Uterus (tissue), 4 donors: ENCODE measurements around the gene ACTN1. TPM values are rescaled to one million over a fixed set of nuclear protein-coding genes. Genes with fewer than 3 reads are reported as not detected.

Experiments
- DNase-seq, 2 donors: peaks; one replicate each; pipeline ENCODE4 v3.0.0-alpha.2; 2019 to 2020
- H3K27ac ChIP-seq, 2 donors: fragments of 200-600 bp; sonication (generic); 1 replicate in 1 of 2; 2 replicates in 1 of 2; pipeline ENCODE4 v1.5.1; 2016 to 2018
- H3K27me3 ChIP-seq, 2 donors: fragments of 200-600 bp; sonication (generic); one replicate each; pipeline ENCODE4 v1.5.1; 2018 to 2019; ENCODE audit warnings: control low read depth in 1 of 2
- H3K36me3 ChIP-seq, 2 donors: fragments of 200-600 bp; sonication (generic); one replicate each; pipeline ENCODE4 v1.5.1; 2019; ENCODE audit warnings: control low read depth in 1 of 2
- H3K4me1 ChIP-seq, 2 donors: fragments of 200-600 bp; sonication (generic); one replicate each; pipeline ENCODE4 v1.5.1; 2018 to 2019; ENCODE audit warnings: control low read depth in 1 of 2
- H3K4me3 ChIP-seq, 2 donors: fragments of 200-600 bp; sonication (generic); 1 replicate in 1 of 2; 2 replicates in 1 of 2; pipeline ENCODE4 v1.5.1; 2018 to 2019; ENCODE audit warnings: mild to moderate bottlenecking in 1 of 2
- H3K9me3 ChIP-seq, 2 donors: fragments of 200-600 bp; sonication (generic); one replicate each; pipeline ENCODE4 v1.5.1; 2019; ENCODE audit warnings: control low read depth in 1 of 2
- CTCF ChIP-seq, 4 experiments: fragments of 200-600 bp in 2 of 4; fragments of 450-650 bp in 2 of 4; sonication (generic) in 2 of 4; IDR thresholded peaks; one replicate each; pipeline ENCODE4 v1.5.1; 2016 to 2019; ENCODE audit warnings: antibody characterized with exemption in 4 of 4, mild to moderate bottlenecking in 2 of 4, moderate library complexity in 1 of 4
- POLR2A ChIP-seq, 2 donors: fragments of 450-650 bp; IDR thresholded peaks; one replicate each; pipeline ENCODE4 v1.6.1; 2016; ENCODE audit warnings: antibody characterized with exemption in 2 of 2, mild to moderate bottlenecking in 1 of 2, moderate library complexity in 1 of 2
- intact Hi-C: fragments of 100-400 bp; cut with DNase I; formaldehyde crosslinking; loops from one replicate; pipeline ENCODE4 v1.15.1; 2023; ENCODE audit warnings: low total_unique reads
- total RNA-seq, 4 donors: library from RNA; depleted of rRNA in 3 of 4; stranded (reverse); fragments of >200 nt in 3 of 4; gene quantifications; one replicate each; pipeline versions ENCODE4 v1.1.0 to v1.2.4, GENCODE V29; 2014 to 2023
- donor health status: DM: yes; HTN: yes; CAD: no.

Gene ACTN1
- total RNA-seq, 4 donors from 2014 or later: 147 to 538 (median 343) TPM

- Histone ChIP-seq H3K4me3 (no peak overlapping the region), H3K27ac (peak overlapping the region; percentile 8 to 49), H3K9me3 (no peaks in the 10 kb centered on the region), H3K4me1 (no peaks in the 10 kb centered on the region), H3K27me3 (no peaks in the 10 kb centered on the region), H3K36me3 (no peaks in the 10 kb centered on the region)
- no peak for DNase-seq
- no peak for TF ChIP-seq CTCF (IDR thresholded peaks at IDR 0.05)
- TF ChIP-seq POLR2A (IDR thresholded peaks at IDR 0.05): no peak
- intact Hi-C loops: no loop called here
These were observed 100.2 kb downstream of the ACTN1 start for GRCh38 chr14:68878908-68879307.

GRCh38 chr14:68877993-68878575 lies 101.0 kb downstream of the ACTN1 start:
- no peak for DNase-seq

GRCh38 chr14:68876976-68877375 lies 102.1 kb downstream of the ACTN1 start:
- Histone ChIP-seq H3K27ac (no peak overlapping the region), H3K36me3 (no peaks in the 10 kb centered on the region), H3K4me1 (no peaks in the 10 kb centered on the region), H3K4me3 (no peak overlapping the region), H3K27me3 (no peaks in the 10 kb centered on the region), H3K9me3 (no peaks in the 10 kb centered on the region)
- intact Hi-C loops: no loop called here
- DNase-seq: no peak
- TF ChIP-seq POLR2A (IDR thresholded peaks at IDR 0.05) (no peak), CTCF (IDR thresholded peaks at IDR 0.05) (no peak)

More at GRCh38 chr14:68877993-68878575, 101.0 kb downstream of the ACTN1 start:
- Histone ChIP-seq H3K9me3 (no peaks in the 10 kb centered on the region), H3K27ac (peak overlapping the region in 1 of 2 donors; percentile 8), H3K36me3 (no peaks in the 10 kb centered on the region), H3K4me1 (no peaks in the 10 kb centered on the region), H3K27me3 (no peaks in the 10 kb centered on the region), H3K4me3 (no peak overlapping the region)
- intact Hi-C loops: no loop called here
- no peak for TF ChIP-seq POLR2A (IDR thresholded peaks at IDR 0.05)
- no peak for TF ChIP-seq CTCF (IDR thresholded peaks at IDR 0.05)

- H3K36me3 ChIP-seq: no peaks in the 10 kb centered on the region
- TF ChIP-seq CTCF (IDR thresholded peaks at IDR 0.05) (no peak), POLR2A (IDR thresholded peaks at IDR 0.05) (no peak)
- DNase-seq: no peak
These were observed 104.4 kb downstream of the ACTN1 start for GRCh38 chr14:68874746-68875155.

GRCh38 chr14:68873376-68873775 lies 105.7 kb downstream of the ACTN1 start:
- no peak for DNase-seq
- Histone ChIP-seq H3K4me3 (no peak overlapping the region), H3K27ac (no peak overlapping the region), H3K4me1 (no peaks in the 10 kb centered on the region), H3K27me3 (no peaks in the 10 kb centered on the region), H3K36me3 (no peaks in the 10 kb centered on the region), H3K9me3 (no peaks in the 10 kb centered on the region)
- TF ChIP-seq POLR2A (IDR thresholded peaks at IDR 0.05) (no peak), CTCF (IDR thresholded peaks at IDR 0.05) (no peak)
- intact Hi-C loops: no loop called here

More at GRCh38 chr14:68874746-68875155, 104.4 kb downstream of the ACTN1 start:
- Histone ChIP-seq H3K4me3 (no peak overlapping the region), H3K9me3 (no peaks in the 10 kb centered on the region), H3K4me1 (no peaks in the 10 kb centered on the region), H3K27me3 (no peaks in the 10 kb centered on the region), H3K27ac (no peak overlapping the region)
- intact Hi-C loops: no loop called here
